Mesendoderm (in vitro differentiated cells): Measurements from ENCODE around the gene IL17RB.

Experiments used
- DNase-seq: peaks from one replicate; pipeline ENCODE4 v3.0.0; 2013
- H2AK5ac ChIP-seq: 2 replicates; pipeline ENCODE4 v1.6.1; 2013; ENCODE audit warnings: low read length, inconsistent platforms
- H2BK120ac ChIP-seq: 2 replicates; pipeline ENCODE4 v1.6.1; 2013; ENCODE audit warnings: low read depth, mild to moderate bottlenecking, low read length, moderate library complexity, mixed read lengths
- H2BK15ac ChIP-seq: replicated peaks from 2 replicates; pipeline ENCODE4 v1.6.1; 2013; ENCODE audit warnings: low read depth, mild to moderate bottlenecking, moderate library complexity
- H2BK5ac ChIP-seq: 2 replicates; pipeline ENCODE4 v1.6.1; 2013; ENCODE audit warnings: low read length, inconsistent platforms
- H3K18ac ChIP-seq: 2 replicates; pipeline ENCODE4 v1.6.1; 2013; ENCODE audit warnings: mild to moderate bottlenecking, low read length, mixed read lengths
- H3K23ac ChIP-seq: one replicate; pipeline ENCODE4 v1.6.1; 2013; ENCODE audit warnings: low read length
- H3K27ac ChIP-seq: 2 replicates; pipeline ENCODE4 v1.5.1; 2013; ENCODE audit warnings: low read depth, mild to moderate bottlenecking, inconsistent platforms, low read length, moderate library complexity
- H3K27me3 ChIP-seq: 2 replicates; pipeline ENCODE4 v1.6.1; 2013; ENCODE audit warnings: low read length, control low read depth, mild to moderate bottlenecking, inconsistent platforms; ENCODE audit not compliant: insufficient read depth, poor library complexity
- H3K36me3 ChIP-seq: 2 replicates; pipeline ENCODE4 v1.6.1; 2013; ENCODE audit warnings: low read length, inconsistent platforms; ENCODE audit not compliant: control insufficient read depth, insufficient read depth
- H3K4ac ChIP-seq: one replicate; pipeline ENCODE4 v1.6.1; 2013; ENCODE audit warnings: low read depth, mild to moderate bottlenecking, low read length, moderate library complexity
- H3K4me1 ChIP-seq: 2 replicates; pipeline ENCODE4 v1.6.1; 2013; ENCODE audit warnings: low read depth, low read length, inconsistent platforms; ENCODE audit not compliant: control insufficient read depth
- H3K4me2 ChIP-seq: 2 replicates; pipeline ENCODE4 v1.6.1; 2013; ENCODE audit warnings: low read length
- H3K4me3 ChIP-seq: 2 replicates; pipeline ENCODE4 v1.5.1; 2013; ENCODE audit warnings: mild to moderate bottlenecking, low read length
- H3K56ac ChIP-seq: one replicate; pipeline ENCODE4 v1.6.1; 2013; ENCODE audit warnings: low read length
- H3K79me1 ChIP-seq: 2 replicates; pipeline ENCODE4 v1.6.1; 2013; ENCODE audit warnings: low read length, inconsistent platforms
- H3K79me2 ChIP-seq: 2 replicates; pipeline ENCODE4 v1.6.1; 2013; ENCODE audit warnings: mild to moderate bottlenecking, low read length; ENCODE audit not compliant: control insufficient read depth, insufficient read depth
- H3K9ac ChIP-seq: 2 replicates; pipeline ENCODE4 v1.6.1; 2013; ENCODE audit warnings: low read length, inconsistent platforms
- H4K5ac ChIP-seq: one replicate; pipeline ENCODE4 v1.6.1; 2013; ENCODE audit warnings: low read length
- H4K8ac ChIP-seq: one replicate; pipeline ENCODE4 v1.6.1; 2013; ENCODE audit warnings: low read depth, mild to moderate bottlenecking, control low read depth, low read length, moderate library complexity
- WGBS: extraction: QIAGEN DNeasy Blood & Tissue Kit; methylation state at CpG from one replicate; pipeline ENCODE4 v1.1.7; 2013; ENCODE audit warnings: low lambda C conversion rate, missing lambda C conversion rate; ENCODE audit not compliant: insufficient coverage; ENCODE audit errors: extremely low coverage; 5-methylcytosine and 5-hydroxymethylcytosine counted together

The IL17RB gene

DNA sequence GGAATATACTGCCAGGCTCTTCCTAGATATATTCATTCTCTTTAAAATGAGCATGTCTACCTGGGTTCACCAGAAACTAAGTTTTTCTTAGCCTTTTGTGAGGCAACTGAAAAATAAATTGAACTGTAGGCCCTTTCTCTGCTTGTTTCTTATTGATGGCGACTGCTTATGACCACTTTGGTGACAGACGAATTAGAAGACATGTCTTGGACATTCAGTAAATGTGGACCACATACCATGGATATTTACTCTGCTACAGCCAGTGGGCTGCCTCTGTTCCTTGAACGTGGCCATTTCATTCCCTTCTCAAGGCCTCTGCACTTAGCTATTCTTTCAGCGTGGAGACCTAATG is 45.9 kb downstream of the IL17RB start:
- Histone ChIP-seq H3K18ac (no peak overlapping the region), H2AK5ac (no peak overlapping the region), H3K56ac (peak overlapping the region; percentile 25), H3K4ac (peak overlapping the region; percentile 36), H4K8ac (peak overlapping the region; percentile 94), H3K27me3 (no peaks in the 10 kb centered on the region), H2BK120ac (no peak overlapping the region), H3K36me3 (no peaks in the 10 kb centered on the region), H3K27ac (no peak overlapping the region), H3K79me2 (peaks cover 18% of the 10 kb centered on the region), H3K4me1 (peaks cover 5% of the 10 kb centered on the region), H2BK15ac (no peak overlapping the region), H3K79me1 (peaks cover 13% of the 10 kb centered on the region), H3K23ac (no peak overlapping the region), H3K4me2 (peak overlapping the region; percentile 29), H3K9ac (peak overlapping the region; percentile 57), H4K5ac (peak overlapping the region; percentile 88), H2BK5ac (no peak overlapping the region), H3K4me3 (no peak overlapping the region)
- DNase-seq: no peak
- WGBS: no CpG with 5 or more reads among the region's 4 CpGs

DNA sequence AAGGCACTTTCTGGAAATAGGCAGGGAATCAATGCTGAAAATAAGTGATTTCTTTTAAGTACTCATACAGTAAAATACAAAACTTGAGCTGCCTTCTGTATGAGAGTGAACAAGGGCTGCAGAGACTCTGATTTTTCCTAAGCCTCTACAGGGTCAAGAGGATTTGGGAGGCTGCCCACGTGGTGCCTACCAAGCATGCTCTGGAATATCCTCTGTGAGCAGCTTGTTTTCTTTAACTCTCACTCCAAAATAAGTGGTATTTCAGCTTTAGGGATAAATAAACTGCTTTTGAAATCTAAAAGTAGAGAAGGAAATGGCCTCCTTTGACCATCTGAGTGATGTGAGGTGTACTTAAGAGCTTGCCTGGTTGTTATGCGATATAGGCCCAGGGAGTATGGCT is 53.4 kb downstream of the IL17RB start:
- no CpG with 5 or more reads among the region's 2 CpGs for WGBS
- H4K8ac ChIP-seq: no peak overlapping the region
- no peaks in the 10 kb centered on the region for H3K79me2 ChIP-seq
- no peak overlapping the region for H2BK120ac ChIP-seq
- H3K4me3 ChIP-seq: no peak overlapping the region
- no peak overlapping the region for H3K4ac ChIP-seq
- no peak overlapping the region for H3K9ac ChIP-seq
- H3K36me3 ChIP-seq: no peaks in the 10 kb centered on the region
- no peak overlapping the region for H2AK5ac ChIP-seq
- H3K4me1 ChIP-seq: no peaks in the 10 kb centered on the region
- H3K79me1 ChIP-seq: no peaks in the 10 kb centered on the region
- H3K4me2 ChIP-seq: no peak overlapping the region
- H3K27me3 ChIP-seq: peaks cover 2% of the 10 kb centered on the region
- no peak overlapping the region for H3K23ac ChIP-seq
- no peak overlapping the region for H2BK15ac ChIP-seq
- no peak overlapping the region for H3K27ac ChIP-seq
- no peak overlapping the region for H4K5ac ChIP-seq
- DNase-seq: no peak
- no peak overlapping the region for H3K18ac ChIP-seq
- no peak overlapping the region for H3K56ac ChIP-seq
- no peak overlapping the region for H2BK5ac ChIP-seq

DNA sequence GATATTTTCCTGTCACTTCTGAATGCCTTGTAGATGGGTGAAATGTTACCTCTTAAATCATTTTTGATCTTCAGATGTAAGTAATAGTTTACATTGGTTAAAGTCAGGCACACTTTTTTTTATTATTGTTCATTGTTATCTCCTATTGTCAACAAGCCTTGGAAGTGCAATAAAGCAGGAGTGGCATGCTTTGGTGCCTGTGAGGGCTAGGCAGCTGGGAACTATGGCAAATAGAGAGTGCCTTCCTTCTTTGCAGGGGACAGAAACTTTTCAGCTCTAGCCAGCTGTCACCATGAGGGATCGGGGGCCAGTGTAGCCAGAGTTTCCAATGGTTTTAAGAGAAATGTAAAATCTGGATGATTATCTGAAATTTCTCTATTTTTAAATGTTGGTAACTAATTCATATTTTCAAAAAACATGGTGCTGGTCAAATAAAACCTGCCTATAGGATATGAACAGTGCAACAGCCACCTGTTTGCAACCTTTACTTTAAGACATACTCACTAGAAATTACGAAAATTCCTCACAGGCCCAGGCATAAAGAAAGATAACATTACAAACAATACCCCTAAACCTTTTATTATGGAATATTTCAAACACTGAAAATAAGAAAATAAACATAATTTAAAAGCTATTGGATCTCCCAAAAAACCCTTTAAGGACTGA is 54.4 kb downstream of the IL17RB start:
- Histone ChIP-seq H3K27me3 (peaks cover 2% of the 10 kb centered on the region), H2BK5ac (no peak overlapping the region), H4K5ac (no peak overlapping the region), H3K4me3 (no peak overlapping the region), H3K56ac (no peak overlapping the region), H3K23ac (no peak overlapping the region), H3K18ac (no peak overlapping the region), H3K79me1 (no peaks in the 10 kb centered on the region), H3K36me3 (no peaks in the 10 kb centered on the region), H2AK5ac (no peak overlapping the region), H2BK15ac (no peak overlapping the region), H3K9ac (no peak overlapping the region), H3K4ac (no peak overlapping the region), H4K8ac (no peak overlapping the region), H3K79me2 (no peaks in the 10 kb centered on the region), H3K4me1 (no peaks in the 10 kb centered on the region), H3K27ac (no peak overlapping the region), H3K4me2 (no peak overlapping the region), H2BK120ac (no peak overlapping the region)
- no CpG with 5 or more reads among the region's 2 CpGs for WGBS
- no peak for DNase-seq

DNA sequence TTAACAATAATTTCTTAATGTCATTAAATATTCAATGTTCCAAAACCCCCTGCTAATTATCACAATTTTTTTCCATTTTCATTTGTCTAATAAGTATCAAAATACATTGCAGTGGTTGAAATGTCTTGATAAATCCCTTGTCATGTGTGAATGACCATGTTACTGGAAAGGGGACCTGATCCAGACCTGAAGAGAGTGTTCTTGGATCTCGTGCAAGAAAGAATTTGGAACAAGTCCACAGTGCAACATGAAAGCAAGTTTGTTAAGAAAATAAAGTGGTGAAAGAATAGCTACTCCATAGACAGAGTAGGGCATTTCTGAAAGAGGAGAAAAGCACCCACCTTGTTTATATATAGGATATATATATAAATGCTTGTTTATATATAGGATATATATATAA is 55.7 kb downstream of the IL17RB start:
- Histone ChIP-seq H3K4me3 (no peak overlapping the region), H3K18ac (no peak overlapping the region), H3K4me1 (no peaks in the 10 kb centered on the region), H3K56ac (no peak overlapping the region), H3K36me3 (no peaks in the 10 kb centered on the region), H2BK15ac (no peak overlapping the region), H4K5ac (no peak overlapping the region), H3K9ac (no peak overlapping the region), H3K27me3 (peaks cover 2% of the 10 kb centered on the region), H2BK5ac (no peak overlapping the region), H2AK5ac (no peak overlapping the region), H3K79me1 (no peaks in the 10 kb centered on the region), H3K79me2 (no peaks in the 10 kb centered on the region), H2BK120ac (no peak overlapping the region), H3K4ac (no peak overlapping the region), H3K27ac (no peak overlapping the region), H3K23ac (no peak overlapping the region), H4K8ac (no peak overlapping the region), H3K4me2 (no peak overlapping the region)
- no peak for DNase-seq
- no CpG with 5 or more reads among the region's 1 CpG for WGBS

DNA sequence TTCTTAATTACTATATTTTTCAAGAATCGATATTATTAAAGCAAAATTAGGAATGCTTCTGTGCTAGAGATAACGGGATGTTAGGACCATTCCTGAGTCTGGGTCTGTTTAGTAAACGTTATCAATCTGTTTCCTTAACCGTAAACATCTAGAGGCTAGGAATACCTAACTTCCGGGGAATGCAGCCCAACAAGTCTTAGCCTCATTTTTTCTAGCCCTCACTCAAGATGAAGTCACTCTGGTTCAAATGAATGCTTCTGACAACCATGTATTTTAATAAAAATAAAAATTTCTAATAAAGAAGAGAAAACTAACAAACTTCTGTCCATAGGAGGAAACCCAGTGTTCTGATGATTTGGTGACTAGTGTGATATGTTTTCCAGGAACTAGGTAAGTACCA is 56.3 kb downstream of the IL17RB start:
- H3K9ac ChIP-seq: no peak overlapping the region
- H3K79me1 ChIP-seq: no peaks in the 10 kb centered on the region
- no peak overlapping the region for H2BK5ac ChIP-seq
- H3K4me3 ChIP-seq: no peak overlapping the region
- no peak overlapping the region for H2AK5ac ChIP-seq
- H3K36me3 ChIP-seq: no peaks in the 10 kb centered on the region
- no peaks in the 10 kb centered on the region for H3K4me1 ChIP-seq
- no peak overlapping the region for H2BK120ac ChIP-seq
- DNase-seq: peak; percentile 38
- no peak overlapping the region for H4K8ac ChIP-seq
- H3K56ac ChIP-seq: no peak overlapping the region
- peaks cover 2% of the 10 kb centered on the region for H3K27me3 ChIP-seq
- no peak overlapping the region for H3K27ac ChIP-seq
- no CpG with 5 or more reads among the region's 5 CpGs for WGBS
- H3K4me2 ChIP-seq: no peak overlapping the region
- H3K79me2 ChIP-seq: no peaks in the 10 kb centered on the region
- H4K5ac ChIP-seq: no peak overlapping the region
- no peak overlapping the region for H2BK15ac ChIP-seq
- H3K4ac ChIP-seq: no peak overlapping the region
- H3K23ac ChIP-seq: no peak overlapping the region
- H3K18ac ChIP-seq: no peak overlapping the region

DNA sequence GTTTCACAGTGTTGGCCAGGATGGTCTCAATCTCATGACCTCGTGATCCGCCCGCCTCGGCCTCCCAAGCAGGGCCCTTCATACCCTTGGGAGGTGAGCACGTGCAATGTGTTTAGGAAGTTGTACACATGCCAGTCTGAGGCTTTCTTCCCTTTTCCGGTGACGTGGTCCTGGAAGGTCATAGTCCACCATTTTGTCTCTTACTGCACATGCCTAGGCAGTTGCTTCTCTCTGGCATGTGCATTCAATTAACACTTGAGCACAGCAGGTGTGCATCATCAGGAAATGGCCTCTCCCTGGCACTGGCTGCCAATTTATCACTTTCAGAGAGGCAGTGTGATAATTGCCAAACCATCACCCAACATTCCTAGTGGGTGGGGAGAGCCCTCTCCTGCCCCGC is 67.0 kb downstream of the IL17RB start:
- no peaks in the 10 kb centered on the region for H3K79me2 ChIP-seq
- no peak overlapping the region for H3K9ac ChIP-seq
- no peak overlapping the region for H2AK5ac ChIP-seq
- no peak overlapping the region for H3K27ac ChIP-seq
- no peaks in the 10 kb centered on the region for H3K4me1 ChIP-seq
- no peaks in the 10 kb centered on the region for H3K36me3 ChIP-seq
- peak; percentile 6 for DNase-seq
- no peak overlapping the region for H3K23ac ChIP-seq
- H3K4me2 ChIP-seq: no peak overlapping the region
- no peak overlapping the region for H2BK15ac ChIP-seq
- H3K27me3 ChIP-seq: no peaks in the 10 kb centered on the region
- no peak overlapping the region for H4K5ac ChIP-seq
- no peak overlapping the region for H4K8ac ChIP-seq
- no peaks in the 10 kb centered on the region for H3K79me1 ChIP-seq
- no peak overlapping the region for H2BK5ac ChIP-seq
- WGBS: no CpG with 5 or more reads among the region's 8 CpGs
- no peak overlapping the region for H3K4me3 ChIP-seq
- H3K56ac ChIP-seq: no peak overlapping the region
- H2BK120ac ChIP-seq: no peak overlapping the region
- H3K4ac ChIP-seq: no peak overlapping the region
- no peak overlapping the region for H3K18ac ChIP-seq
